ENCODE results near the gene LIG4.
"Not testable (repeated sequence)": the region's sequence is repeated elsewhere in the genome, so short reads cannot be mapped to it uniquely, and the experiment has no call there.

Gene LIG4

GRCh38 chr13:108215436-108215835 lies at the start of gene LIG4:
LIG4 (minus strand) TSS chr13:108215536; CDS start chr13:108211268, 4,268 bp downstream.
- peak; percentile 84 for DNase-seq (ENCODE audit: low spot score)

- no peak for DNase-seq (ENCODE audit: low spot score)
Observed at GRCh38 chr13:108263621-108264355, 48.5 kb upstream of the LIG4 start.

DNA sequence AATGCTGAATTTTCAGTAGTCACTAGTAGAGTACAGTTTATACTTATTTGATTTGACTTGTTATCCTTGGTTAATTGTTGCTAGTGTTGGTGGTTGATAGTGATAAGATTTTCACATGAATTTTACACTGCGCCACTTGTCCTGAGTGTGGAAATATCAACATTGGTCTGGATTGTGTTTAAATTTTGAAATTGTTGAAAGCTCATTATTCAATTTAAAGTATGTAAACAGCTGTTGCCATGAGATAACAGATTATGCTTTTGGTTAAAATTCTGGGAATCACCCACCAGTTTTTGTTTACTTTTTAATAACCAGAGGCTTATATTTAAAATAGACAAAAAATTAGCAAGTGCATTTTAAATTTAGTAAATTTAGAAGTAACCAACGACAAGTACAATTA lies 41.9 kb upstream of the LIG4 start:
- DNase-seq (ENCODE audit: low spot score), result no peak

GRCh38 chr13:108249150-108249549 lies 33.8 kb upstream of the LIG4 start:
- DNase-seq (ENCODE audit: low spot score), result no peak

DNA sequence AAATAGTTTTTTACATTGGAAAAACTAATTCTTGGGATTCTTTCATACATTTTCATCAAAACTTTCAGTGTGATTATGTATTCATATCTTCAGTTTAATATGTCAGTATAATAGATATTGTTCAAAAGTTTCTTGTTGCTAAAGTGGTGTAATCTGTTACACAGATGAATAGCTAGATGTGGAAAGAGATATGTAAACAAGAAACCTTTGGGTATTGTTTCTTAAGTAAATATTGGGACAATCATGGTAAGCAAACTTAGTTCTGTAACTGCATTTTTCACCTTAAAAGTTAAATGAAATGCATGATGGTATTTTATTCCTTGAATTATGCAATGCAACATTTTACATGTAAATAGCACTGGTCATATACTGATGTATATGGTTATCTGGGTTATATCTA lies 15.0 kb upstream of the LIG4 start:
- DNase-seq (ENCODE audit: low spot score), result no peak

GRCh38 chr13:108227651-108228272 lies 12.4 kb upstream of the LIG4 start:
- DNase-seq (ENCODE audit: low spot score), result peak; percentile 62

DNA sequence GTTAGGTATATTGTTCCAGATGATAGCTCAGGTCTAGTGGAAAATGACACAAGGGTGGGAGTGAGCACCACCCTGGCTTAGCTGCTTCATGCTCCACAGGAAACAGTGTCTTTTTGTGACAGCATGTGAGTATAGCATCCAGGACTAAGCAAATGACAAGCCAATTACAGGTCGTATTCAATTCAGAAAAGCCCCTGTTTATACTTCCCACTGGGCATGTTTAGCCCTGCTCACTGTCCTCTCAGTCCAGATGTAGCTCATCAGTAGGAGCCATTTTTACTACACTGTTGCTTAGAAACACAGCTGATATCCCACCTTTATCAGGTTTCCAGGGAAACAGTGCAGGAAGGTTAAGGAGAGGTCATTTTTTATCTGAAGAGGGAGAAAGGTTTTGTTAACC lies 10.8 kb upstream of the LIG4 start:
- no peak for DNase-seq (ENCODE audit: low spot score)

GRCh38 chr13:108225440-108225839 lies 10.1 kb upstream of the LIG4 start:
- no peak for DNase-seq (ENCODE audit: low spot score)

DNA sequence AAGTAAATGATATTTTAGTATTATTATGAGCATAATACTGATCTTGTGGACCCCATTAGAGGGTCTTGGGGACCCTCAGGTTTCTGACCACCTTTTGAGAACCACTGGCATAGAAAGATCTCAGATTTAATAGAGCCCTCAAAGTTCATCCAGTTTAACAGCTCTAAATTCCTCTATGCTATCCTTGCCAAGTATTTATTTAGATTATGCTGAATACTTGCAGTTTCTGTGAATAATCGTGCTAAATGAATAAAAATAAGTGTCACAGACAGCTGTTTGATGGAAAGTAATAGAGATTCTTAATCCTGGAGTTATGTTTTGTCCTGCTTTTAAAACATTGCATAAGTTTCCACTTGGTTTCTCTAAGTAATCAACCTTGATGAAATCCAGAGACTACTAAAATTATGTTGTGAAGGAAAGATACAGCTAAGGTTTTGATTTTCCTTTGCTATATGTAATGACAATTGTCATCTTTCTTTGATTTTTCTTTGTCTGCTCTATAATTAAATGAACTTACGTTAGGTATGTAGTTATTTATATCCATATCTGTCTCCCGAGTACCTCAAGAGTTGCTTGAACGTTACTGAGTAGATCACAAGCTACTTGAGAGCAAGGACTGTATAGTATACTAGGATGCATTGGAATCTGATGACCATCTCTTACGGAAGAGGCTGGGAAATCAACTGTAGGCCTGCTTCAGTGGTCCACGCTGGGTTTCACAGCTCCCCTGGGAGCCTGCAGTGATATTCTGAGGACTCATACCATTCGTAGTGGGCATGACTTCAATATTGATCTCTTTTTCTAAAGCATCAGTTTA lies 8.6 kb upstream of the LIG4 start:
- DNase-seq (ENCODE audit: low spot score), result no peak

DNA sequence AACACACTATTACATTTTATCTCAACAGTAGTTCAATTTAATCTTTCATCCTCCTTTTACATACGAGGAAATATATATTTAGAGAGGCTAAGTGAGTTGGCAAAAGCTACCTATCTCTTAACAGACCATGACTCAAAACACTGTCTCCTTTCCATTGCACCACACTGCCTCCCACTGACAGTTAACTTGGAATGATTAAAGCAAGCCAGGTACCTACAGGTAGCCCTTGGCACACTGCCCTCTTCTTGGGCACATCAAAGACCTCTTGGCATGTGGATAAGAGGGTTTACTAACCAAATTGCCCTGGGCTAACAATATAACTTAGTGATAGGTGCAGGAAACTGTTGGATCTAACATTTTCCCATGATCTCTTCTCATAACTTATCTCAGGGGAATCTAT lies 4.7 kb upstream of the LIG4 start:
- peak; percentile 63 for DNase-seq (ENCODE audit: low spot score)

DNA sequence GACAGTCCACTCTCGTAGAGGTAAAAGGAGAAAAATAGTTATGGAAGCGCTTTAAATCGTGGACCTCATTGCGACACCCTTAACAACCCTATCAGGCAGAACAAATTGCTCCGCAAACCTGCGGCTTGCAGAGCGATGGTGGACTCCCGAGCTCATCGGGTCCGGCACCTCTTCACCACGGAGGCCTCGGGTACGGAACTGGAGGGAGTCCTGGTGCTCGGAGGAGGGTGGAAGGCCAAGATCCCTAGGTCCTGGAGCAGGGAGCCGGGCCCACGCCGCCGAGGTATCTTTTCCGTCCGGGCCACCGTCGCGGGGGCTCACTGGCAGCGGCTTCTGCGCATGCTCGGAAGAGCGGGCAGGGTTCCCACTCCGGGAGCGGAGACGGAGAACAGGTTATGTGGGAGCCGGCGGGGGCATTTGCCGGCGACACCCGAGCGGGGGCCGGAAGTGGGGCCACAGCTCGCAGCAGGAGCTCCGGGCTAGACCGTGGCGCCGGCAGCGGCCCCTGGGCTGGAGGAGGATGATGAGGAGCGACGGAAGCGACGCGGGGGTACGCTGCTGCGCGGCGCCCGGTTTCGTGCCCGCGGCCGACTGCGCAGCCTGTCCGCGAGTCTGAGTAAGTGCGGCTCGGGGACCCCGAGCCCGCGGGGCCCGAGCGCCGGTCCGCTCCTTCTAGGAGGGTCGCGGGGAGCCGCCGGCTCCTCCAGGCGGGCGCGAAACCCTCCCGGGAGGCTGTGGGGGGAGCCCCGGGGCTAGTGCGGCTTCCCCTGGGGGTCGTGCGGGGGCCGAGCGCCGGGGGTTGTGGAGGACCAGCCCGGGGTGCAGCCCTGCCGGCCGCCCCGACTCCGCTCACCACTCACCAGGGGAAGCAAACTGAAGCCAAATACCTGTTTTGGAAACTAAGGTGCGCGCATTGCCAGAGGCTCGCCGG lies 3.0 kb upstream of the LIG4 start, which contains the start of gene ABHD13:
Gene ABHD13 (plus strand): TSS at position 349 of the 931 bp plus-strand sequence. CDS start 10,827 bp downstream, outside the sequence.
- peak; percentile 88 for DNase-seq (ENCODE audit: low spot score)

- DNase-seq (ENCODE audit: low spot score), result not testable (repeated sequence)
Observed at GRCh38 chr13:108217307-108218043, 2.1 kb upstream of the LIG4 start.

GRCh38 chr13:108214441-108215271 lies 680 bp downstream of the LIG4 start:
- DNase-seq (ENCODE audit: low spot score), result no peak

DNA sequence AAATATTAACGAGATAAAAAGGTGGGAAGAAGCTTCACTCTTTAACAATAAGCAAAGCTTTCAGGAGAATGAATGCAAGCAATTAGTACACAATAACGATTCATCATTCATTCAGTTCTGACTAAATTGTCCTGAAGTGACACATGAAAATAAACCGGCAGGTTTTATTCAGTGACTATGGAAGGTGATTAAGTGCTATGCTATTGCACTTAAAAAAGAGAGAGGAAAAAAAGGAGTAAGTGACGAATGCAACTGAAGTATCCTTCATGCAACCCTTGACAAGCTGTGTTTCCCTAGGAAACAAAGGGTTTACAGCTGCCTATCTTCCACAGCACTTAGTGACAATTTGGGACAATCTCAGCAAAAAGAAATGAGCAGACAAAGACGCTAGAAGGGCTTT lies 1.4 kb downstream of the LIG4 start:
- DNase-seq (ENCODE audit: low spot score), result no peak

DNA sequence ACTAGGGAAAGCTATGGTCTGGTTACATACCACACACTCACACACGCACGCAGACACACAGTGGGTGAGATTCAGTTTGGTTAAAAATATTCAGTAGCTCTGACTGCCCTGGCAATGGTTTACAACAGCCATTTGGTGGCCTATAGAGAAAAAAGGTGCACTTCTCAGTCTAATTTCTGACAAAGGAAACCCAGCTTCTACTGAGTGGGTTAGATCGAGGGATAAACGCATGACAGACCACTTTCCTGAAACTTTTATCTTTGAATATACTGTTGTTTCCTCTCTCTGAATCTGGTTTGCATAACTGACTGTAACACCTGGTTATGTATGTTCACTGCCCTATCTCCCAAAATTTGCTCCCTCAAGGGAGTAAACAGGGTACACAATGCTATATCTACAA lies 2.5 kb downstream of the LIG4 start:
- DNase-seq (ENCODE audit: low spot score), result no peak

DNA sequence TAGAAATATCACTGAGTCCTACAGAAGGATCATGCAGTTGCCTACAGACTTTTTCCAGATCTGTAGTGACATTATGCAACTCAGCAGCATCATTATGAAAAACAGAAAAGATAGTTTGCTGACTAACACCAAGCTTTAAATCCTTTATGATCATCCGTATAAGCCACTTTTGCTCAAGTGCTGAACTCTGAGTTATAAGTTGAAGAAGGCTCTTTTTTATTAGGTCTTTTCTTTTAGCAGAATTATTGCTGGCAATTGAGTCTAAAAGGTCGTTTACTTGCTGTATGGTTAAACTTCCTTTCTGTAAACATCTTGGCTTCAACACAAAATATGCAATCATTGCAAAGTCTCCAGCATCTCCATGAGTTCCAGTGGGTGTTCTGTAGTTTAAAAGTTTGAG lies 4.8 kb downstream of the LIG4 start:
- no peak for DNase-seq (ENCODE audit: low spot score)

GRCh38 chr13:108200781-108201398 lies 14.4 kb downstream of the LIG4 start:
- no peak for DNase-seq (ENCODE audit: low spot score)

GRCh38 chr13:108195861-108196260 lies 19.5 kb downstream of the LIG4 start:
- no peak for DNase-seq (ENCODE audit: low spot score)

- DNase-seq (ENCODE audit: low spot score), result no peak
Observed at GRCh38 chr13:108195146-108195545, 20.2 kb downstream of the LIG4 start.
